ENCODE results near the gene EHD4. TPM values are rescaled to one million over a fixed set of nuclear protein-coding genes. Genes with fewer than 3 reads are reported as not detected.

Gene EHD4
- total and polyA plus RNA-seq, 2 donors (not counting 1 experiment from before 2014, with no cell fraction given): 19.3 to 22.0 TPM

DNA sequence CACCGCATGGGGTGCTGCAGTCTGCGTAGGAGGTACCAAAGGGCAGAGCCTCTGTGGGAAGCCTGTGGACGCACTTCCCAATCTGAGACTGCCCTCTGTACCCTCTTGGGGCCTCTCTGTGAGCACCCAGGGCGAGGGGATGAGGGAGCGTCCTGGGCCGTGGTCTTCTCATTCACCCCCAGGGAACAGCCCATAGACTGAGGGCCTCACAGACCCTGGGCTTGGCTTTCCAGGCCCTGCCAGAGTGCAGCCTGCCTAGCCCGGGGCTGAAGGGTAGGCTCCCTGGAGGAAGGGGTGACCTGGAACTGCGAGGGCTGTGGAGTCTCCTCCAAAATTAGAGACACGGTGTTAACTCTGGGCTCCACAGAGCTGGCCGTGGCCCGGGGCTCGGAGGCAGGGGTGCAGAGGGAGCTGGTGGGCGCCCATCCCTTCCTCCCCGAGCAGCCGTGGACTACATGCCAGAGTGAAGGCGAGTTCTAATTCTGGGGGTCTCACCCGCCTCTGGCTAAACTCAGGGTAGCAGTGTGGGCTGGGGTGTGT, 78.0 kb downstream of the EHD4 start:
- Histone ChIP-seq H3K4me2 (ENCODE audit: extremely low read depth, insufficient read depth, low read length) (no peak overlapping the region), H3K79me2 (ENCODE audit: control insufficient read depth, insufficient read depth, low read length) (no peaks in the 10 kb centered on the region), H3K9me3 (ENCODE audit: control insufficient read depth, insufficient read depth, low read depth, low read length) (no peaks in the 10 kb centered on the region), H3K4me1 (ENCODE audit: control insufficient read depth, extremely low read depth, insufficient read depth, low read length) (peaks cover 11% of the 10 kb centered on the region), H4K20me1 (ENCODE audit: control insufficient read depth, extremely low read depth, insufficient read depth, low read length) (no peaks in the 10 kb centered on the region), H3K4me3 (replicated peaks in 1 of 4; ENCODE audit: control extremely low read depth in 1 of 4, insufficient read depth in 1 of 4, low read depth in 3 of 4, low read length in 4 of 4) (no peak overlapping the region), H3K27ac (ENCODE audit: insufficient read depth, low read length) (no peak overlapping the region), H3K27me3 (ENCODE audit: control insufficient read depth, insufficient read depth, low read length) (no peaks in the 10 kb centered on the region), H3K36me3 (ENCODE audit: control insufficient read depth, insufficient read depth, low read length) (peaks cover 2% of the 10 kb centered on the region), H2AFZ (ENCODE audit: low read length) (no peak overlapping the region), H3K9ac (ENCODE audit: insufficient read depth, low read length) (no peak overlapping the region)
- no peak for TF ChIP-seq EZH2 (IDR thresholded peaks at IDR 0.05; ENCODE audit: low read length, missing control alignments)
- TF ChIP-seq, protein P1, sequence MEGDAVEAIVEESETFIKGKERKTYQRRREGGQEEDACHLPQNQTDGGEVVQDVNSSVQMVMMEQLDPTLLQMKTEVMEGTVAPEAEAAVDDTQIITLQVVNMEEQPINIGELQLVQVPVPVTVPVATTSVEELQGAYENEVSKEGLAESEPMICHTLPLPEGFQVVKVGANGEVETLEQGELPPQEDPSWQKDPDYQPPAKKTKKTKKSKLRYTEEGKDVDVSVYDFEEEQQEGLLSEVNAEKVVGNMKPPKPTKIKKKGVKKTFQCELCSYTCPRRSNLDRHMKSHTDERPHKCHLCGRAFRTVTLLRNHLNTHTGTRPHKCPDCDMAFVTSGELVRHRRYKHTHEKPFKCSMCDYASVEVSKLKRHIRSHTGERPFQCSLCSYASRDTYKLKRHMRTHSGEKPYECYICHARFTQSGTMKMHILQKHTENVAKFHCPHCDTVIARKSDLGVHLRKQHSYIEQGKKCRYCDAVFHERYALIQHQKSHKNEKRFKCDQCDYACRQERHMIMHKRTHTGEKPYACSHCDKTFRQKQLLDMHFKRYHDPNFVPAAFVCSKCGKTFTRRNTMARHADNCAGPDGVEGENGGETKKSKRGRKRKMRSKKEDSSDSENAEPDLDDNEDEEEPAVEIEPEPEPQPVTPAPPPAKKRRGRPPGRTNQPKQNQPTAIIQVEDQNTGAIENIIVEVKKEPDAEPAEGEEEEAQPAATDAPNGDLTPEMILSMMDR (conservative IDR thresholded peaks at IDR 0.05 in 1 of 2, IDR thresholded peaks at IDR 0.05 in 1 of 2; ENCODE audit: low read depth in 1 of 2, low read length in 2 of 2): no peak
- DNase-seq (ENCODE audit: low read depth in 2 of 2): no peak

DNA sequence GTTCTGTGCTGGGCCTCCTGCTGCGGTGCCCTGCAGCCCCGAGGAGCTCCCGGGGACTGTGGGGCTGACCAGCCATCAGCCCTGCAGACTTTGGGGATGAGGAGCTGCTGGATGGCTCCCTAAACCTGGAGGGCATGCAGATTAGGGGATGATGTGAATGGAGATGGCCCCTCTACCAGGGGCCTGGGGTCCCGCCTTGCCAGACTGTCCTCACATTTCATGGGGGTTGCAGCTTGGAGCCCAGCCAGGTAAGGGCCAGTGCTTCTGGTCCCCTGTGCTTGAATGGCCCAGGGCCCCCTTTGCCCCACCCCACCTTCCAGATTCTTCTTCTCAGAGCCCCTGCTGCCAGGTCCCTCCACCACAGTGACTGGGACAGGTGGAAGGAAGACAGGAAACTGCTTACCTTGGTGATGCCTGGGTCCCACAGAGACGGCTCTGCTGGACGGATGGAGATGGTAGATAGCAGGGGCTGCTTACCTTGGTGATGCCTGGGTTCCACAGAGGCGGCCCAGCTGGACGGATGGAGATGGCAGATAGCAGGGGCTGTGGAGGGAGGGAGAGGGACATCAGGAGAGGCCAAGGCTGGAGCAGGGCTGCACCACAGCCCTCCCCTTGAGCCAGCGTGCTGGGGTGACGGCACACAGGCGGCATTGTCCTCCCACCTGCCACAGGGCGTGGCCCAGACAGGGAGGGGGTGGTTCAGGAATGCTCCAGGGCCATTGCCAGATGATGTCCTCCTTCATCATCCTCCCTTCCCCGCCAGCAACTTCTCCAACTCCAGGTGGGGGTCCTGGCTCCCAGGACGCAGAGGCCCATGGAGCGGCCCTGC, 78.7 kb downstream of the EHD4 start, which contains the start of gene SPTBN5:
TSS of gene SPTBN5 (minus strand) at position 632 of the 829 bp plus-strand sequence. CDS start at position 76, 556 bp downstream.
- Histone ChIP-seq H3K4me2 (ENCODE audit: extremely low read depth, insufficient read depth, low read length) (no peak within 1 kb of the TSS), H3K36me3 (ENCODE audit: control insufficient read depth, insufficient read depth, low read length) (no peaks in the 10 kb centered on the region), H3K4me3 (replicated peaks in 1 of 4; ENCODE audit: control extremely low read depth in 1 of 4, insufficient read depth in 1 of 4, low read depth in 3 of 4, low read length in 4 of 4) (no peak within 1 kb of the TSS), H4K20me1 (ENCODE audit: control insufficient read depth, extremely low read depth, insufficient read depth, low read length) (no peaks in the 10 kb centered on the region), H3K4me1 (ENCODE audit: control insufficient read depth, extremely low read depth, insufficient read depth, low read length) (peaks cover 11% of the 10 kb centered on the region), H2AFZ (ENCODE audit: low read length) (no peak within 1 kb of the TSS), H3K9ac (ENCODE audit: insufficient read depth, low read length) (no peak within 1 kb of the TSS), H3K9me3 (ENCODE audit: control insufficient read depth, insufficient read depth, low read depth, low read length) (no peaks in the 10 kb centered on the region), H3K27me3 (ENCODE audit: control insufficient read depth, insufficient read depth, low read length) (no peaks in the 10 kb centered on the region), H3K79me2 (ENCODE audit: control insufficient read depth, insufficient read depth, low read length) (no peaks in the 10 kb centered on the region), H3K27ac (ENCODE audit: insufficient read depth, low read length) (peak within 1 kb of the TSS; percentile 36)
- DNase-seq (ENCODE audit: low read depth in 2 of 2): no peak
- TF ChIP-seq EZH2 (IDR thresholded peaks at IDR 0.05; ENCODE audit: low read length, missing control alignments): no peak
- TF ChIP-seq, protein P1 (conservative IDR thresholded peaks at IDR 0.05 in 1 of 2, IDR thresholded peaks at IDR 0.05 in 1 of 2; ENCODE audit: low read depth in 1 of 2, low read length in 2 of 2): no peak

DNA sequence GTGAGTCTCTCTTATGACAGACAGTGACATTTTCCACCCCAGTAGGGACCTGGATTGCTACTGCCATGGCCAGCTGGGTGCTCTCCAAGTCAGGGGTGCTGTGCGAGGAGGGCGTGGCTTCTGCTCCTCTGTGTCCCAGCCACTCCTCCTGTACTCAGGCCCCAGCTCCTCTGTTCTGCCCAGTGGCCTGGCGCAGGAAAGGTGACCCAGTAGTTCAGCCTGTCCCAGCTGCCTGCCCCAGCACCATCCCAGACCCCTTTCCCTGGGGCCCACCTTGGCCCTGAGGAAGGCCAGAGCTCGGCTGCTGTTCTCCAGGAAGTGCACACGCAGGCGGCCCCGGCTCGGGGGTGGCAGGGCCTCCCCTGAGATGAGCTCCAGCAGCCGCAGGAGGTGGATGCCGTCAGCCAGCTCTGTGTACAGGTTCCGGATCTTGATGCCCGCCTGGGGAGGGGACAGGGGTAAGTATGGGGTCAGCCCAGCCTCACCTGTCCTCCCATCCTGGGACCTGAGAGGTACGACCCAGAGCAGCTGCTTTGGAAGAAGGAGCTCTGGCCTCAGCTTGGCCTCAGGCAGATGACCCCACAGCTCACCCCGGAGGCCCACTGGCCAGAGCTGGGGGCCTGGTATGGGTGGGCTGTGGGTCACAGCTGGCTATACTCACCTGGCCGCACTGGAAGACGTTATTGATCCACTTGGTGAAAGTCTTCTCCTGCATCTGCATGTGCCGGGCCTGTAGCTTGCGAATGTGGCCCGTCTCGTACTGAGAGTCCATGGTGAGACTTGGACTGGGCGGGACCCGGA, 79.5 kb downstream of the EHD4 start:
- Histone ChIP-seq H3K79me2 (ENCODE audit: control insufficient read depth, insufficient read depth, low read length) (no peaks in the 10 kb centered on the region), H3K27ac (ENCODE audit: insufficient read depth, low read length) (no peak overlapping the region), H3K9me3 (ENCODE audit: control insufficient read depth, insufficient read depth, low read depth, low read length) (no peaks in the 10 kb centered on the region), H3K27me3 (ENCODE audit: control insufficient read depth, insufficient read depth, low read length) (no peaks in the 10 kb centered on the region), H4K20me1 (ENCODE audit: control insufficient read depth, extremely low read depth, insufficient read depth, low read length) (no peaks in the 10 kb centered on the region), H3K4me2 (ENCODE audit: extremely low read depth, insufficient read depth, low read length) (no peak overlapping the region), H3K4me3 (replicated peaks in 1 of 4; ENCODE audit: control extremely low read depth in 1 of 4, insufficient read depth in 1 of 4, low read depth in 3 of 4, low read length in 4 of 4) (no peak overlapping the region), H3K4me1 (ENCODE audit: control insufficient read depth, extremely low read depth, insufficient read depth, low read length) (peaks cover 11% of the 10 kb centered on the region), H3K36me3 (ENCODE audit: control insufficient read depth, insufficient read depth, low read length) (no peaks in the 10 kb centered on the region), H3K9ac (ENCODE audit: insufficient read depth, low read length) (no peak overlapping the region), H2AFZ (ENCODE audit: low read length) (no peak overlapping the region)
- DNase-seq (ENCODE audit: low read depth in 2 of 2): no peak
- TF ChIP-seq, protein P1 (conservative IDR thresholded peaks at IDR 0.05 in 1 of 2, IDR thresholded peaks at IDR 0.05 in 1 of 2; ENCODE audit: low read depth in 1 of 2, low read length in 2 of 2): no peak
- TF ChIP-seq EZH2 (IDR thresholded peaks at IDR 0.05; ENCODE audit: low read length, missing control alignments): no peak

All from fibroblast of lung (primary cell).